ENCODE data around the gene RMND5B. TPM values are rescaled to one million over a fixed set of nuclear protein-coding genes. Genes with fewer than 3 reads are reported as not detected.

Gene RMND5B
- polyA plus RNA-seq, 1 of the 3 experiments (the other 2 are of a cell fraction): 42.8 TPM

DNA sequence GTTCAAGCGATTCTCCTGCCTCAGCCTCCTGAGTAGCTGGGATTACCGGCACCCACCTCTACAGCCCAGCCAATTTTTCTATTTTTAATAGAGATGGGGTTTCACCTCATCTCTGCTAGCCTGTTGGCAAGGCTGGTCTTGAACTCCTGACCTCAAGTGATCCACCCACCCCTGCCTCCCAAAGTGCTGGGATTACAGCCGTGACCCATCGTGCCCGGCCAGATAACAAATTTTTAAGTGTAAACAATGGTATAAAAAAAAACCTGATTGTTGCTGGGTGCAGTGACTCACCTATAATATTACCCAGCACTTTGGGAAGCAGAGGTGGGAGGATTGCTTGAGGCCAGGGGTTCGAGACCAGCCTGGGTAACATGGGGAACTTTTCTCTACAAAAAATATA lies 45.5 kb upstream of the RMND5B start:
- Histone ChIP-seq H4K20me1 (ENCODE audit: insufficient read depth) (no peaks in the 10 kb centered on the region), H3K9ac (no peak overlapping the region), H3K4me2 (no peak overlapping the region), H3K79me2 (ENCODE audit: insufficient read depth) (no peaks in the 10 kb centered on the region), H3K9me3 (no peaks in the 10 kb centered on the region), H3K27me3 (ENCODE audit: insufficient read depth) (no peaks in the 10 kb centered on the region), H3F3A (replicated peaks; ENCODE audit: insufficient read depth) (no peaks in the 10 kb centered on the region), H2AFZ (ENCODE audit: low read depth) (no peak overlapping the region), H3K36me3 (replicated peaks in 1 of 2; ENCODE audit: control insufficient read depth in 1 of 2, insufficient read depth in 2 of 2, low read length in 1 of 2) (no peaks in the 10 kb centered on the region), H3K4me3 (ENCODE audit: low read depth in 2 of 2, low read length in 1 of 2) (no peak overlapping the region), H3K4me1 (ENCODE audit: control insufficient read depth in 1 of 2, insufficient read depth in 2 of 2, low read depth in 1 of 2, low read length in 1 of 2) (peaks cover 0 to 3% of the 10 kb centered on the region in 2 experiments; a peak in 1 of 4 replicates), H3K9me2 (no peaks in the 10 kb centered on the region), H3K27ac (ENCODE audit: low read depth in 2 of 2, low read length in 1 of 2) (no peak overlapping the region)
- CTCF ChIA-PET: interaction anchor here (1.5 to 1.6 kb wide), 2 partner anchors 9 to 36 kb away, joined by 3 to 10 read pairs; no protein-coding TSS in a partner anchor
- WGBS (ENCODE audit: low lambda C conversion rate): 70% methylated on average over 6 of the region's 6 CpGs
- DNase-seq: no peak
- TF ChIP-seq NFIC (IDR thresholded peaks at IDR 0.05; ENCODE audit: borderline replicate concordance): no peak
- no peak for TF ChIP-seq EP300 (IDR thresholded peaks at IDR 0.05; ENCODE audit: borderline replicate concordance in 1 of 2, low read depth in 1 of 2, low read length in 1 of 2)
- no peak for TF ChIP-seq MXI1 (IDR thresholded peaks at IDR 0.05; ENCODE audit: low read depth, low read length)
- no peak for TF ChIP-seq SIN3A (IDR thresholded peaks at IDR 0.05; ENCODE audit: borderline replicate concordance, low read depth, low read length)
- no peak for TF ChIP-seq POLR2AphosphoS5 (IDR thresholded peaks at IDR 0.05; ENCODE audit: low read depth, low read length)
- TF ChIP-seq RFX5 (IDR thresholded peaks at IDR 0.05; ENCODE audit: low read length): no peak
- TF ChIP-seq, protein P1, sequence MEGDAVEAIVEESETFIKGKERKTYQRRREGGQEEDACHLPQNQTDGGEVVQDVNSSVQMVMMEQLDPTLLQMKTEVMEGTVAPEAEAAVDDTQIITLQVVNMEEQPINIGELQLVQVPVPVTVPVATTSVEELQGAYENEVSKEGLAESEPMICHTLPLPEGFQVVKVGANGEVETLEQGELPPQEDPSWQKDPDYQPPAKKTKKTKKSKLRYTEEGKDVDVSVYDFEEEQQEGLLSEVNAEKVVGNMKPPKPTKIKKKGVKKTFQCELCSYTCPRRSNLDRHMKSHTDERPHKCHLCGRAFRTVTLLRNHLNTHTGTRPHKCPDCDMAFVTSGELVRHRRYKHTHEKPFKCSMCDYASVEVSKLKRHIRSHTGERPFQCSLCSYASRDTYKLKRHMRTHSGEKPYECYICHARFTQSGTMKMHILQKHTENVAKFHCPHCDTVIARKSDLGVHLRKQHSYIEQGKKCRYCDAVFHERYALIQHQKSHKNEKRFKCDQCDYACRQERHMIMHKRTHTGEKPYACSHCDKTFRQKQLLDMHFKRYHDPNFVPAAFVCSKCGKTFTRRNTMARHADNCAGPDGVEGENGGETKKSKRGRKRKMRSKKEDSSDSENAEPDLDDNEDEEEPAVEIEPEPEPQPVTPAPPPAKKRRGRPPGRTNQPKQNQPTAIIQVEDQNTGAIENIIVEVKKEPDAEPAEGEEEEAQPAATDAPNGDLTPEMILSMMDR (IDR thresholded peaks at IDR 0.05): no peak
- TF ChIP-seq TEAD4 (IDR thresholded peaks at IDR 0.05; ENCODE audit: borderline replicate concordance, insufficient read depth): no peak
- TF ChIP-seq RCOR1 (IDR thresholded peaks at IDR 0.05; ENCODE audit: low read length): no peak
- no peak for TF ChIP-seq NRF1 (IDR thresholded peaks at IDR 0.05; ENCODE audit: low read depth, low read length)
- TF ChIP-seq, protein P2, sequence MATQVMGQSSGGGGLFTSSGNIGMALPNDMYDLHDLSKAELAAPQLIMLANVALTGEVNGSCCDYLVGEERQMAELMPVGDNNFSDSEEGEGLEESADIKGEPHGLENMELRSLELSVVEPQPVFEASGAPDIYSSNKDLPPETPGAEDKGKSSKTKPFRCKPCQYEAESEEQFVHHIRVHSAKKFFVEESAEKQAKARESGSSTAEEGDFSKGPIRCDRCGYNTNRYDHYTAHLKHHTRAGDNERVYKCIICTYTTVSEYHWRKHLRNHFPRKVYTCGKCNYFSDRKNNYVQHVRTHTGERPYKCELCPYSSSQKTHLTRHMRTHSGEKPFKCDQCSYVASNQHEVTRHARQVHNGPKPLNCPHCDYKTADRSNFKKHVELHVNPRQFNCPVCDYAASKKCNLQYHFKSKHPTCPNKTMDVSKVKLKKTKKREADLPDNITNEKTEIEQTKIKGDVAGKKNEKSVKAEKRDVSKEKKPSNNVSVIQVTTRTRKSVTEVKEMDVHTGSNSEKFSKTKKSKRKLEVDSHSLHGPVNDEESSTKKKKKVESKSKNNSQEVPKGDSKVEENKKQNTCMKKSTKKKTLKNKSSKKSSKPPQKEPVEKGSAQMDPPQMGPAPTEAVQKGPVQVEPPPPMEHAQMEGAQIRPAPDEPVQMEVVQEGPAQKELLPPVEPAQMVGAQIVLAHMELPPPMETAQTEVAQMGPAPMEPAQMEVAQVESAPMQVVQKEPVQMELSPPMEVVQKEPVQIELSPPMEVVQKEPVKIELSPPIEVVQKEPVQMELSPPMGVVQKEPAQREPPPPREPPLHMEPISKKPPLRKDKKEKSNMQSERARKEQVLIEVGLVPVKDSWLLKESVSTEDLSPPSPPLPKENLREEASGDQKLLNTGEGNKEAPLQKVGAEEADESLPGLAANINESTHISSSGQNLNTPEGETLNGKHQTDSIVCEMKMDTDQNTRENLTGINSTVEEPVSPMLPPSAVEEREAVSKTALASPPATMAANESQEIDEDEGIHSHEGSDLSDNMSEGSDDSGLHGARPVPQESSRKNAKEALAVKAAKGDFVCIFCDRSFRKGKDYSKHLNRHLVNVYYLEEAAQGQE (IDR thresholded peaks at IDR 0.05; ENCODE audit: low read depth, low read length): no peak
- no peak for TF ChIP-seq GATA2 (CRISPR knock-in tag; IDR thresholded peaks at IDR 0.05)
- no peak for TF ChIP-seq TAF1 (IDR thresholded peaks at IDR 0.05; ENCODE audit: borderline replicate concordance, low read depth, low read length)
- no peak for TF ChIP-seq RAD21 (IDR thresholded peaks at IDR 0.05; ENCODE audit: low read length)
- no peak for TF ChIP-seq YY1 (IDR thresholded peaks at IDR 0.05; ENCODE audit: low read depth)
- TF ChIP-seq FOXJ3 (CRISPR knock-in tag; IDR thresholded peaks at IDR 0.05): no peak
- TF ChIP-seq, protein P3, sequence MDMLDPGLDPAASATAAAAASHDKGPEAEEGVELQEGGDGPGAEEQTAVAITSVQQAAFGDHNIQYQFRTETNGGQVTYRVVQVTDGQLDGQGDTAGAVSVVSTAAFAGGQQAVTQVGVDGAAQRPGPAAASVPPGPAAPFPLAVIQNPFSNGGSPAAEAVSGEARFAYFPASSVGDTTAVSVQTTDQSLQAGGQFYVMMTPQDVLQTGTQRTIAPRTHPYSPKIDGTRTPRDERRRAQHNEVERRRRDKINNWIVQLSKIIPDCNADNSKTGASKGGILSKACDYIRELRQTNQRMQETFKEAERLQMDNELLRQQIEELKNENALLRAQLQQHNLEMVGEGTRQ (IDR thresholded peaks at IDR 0.05; ENCODE audit: borderline replicate concordance, low read depth, low read length): no peak
- TF ChIP-seq CHD2 (IDR thresholded peaks at IDR 0.05; ENCODE audit: low read length, partially characterized antibody): no peak
- POLR2A ChIA-PET: no interaction called here
